CD4-positive, alpha-beta T cell treated with Interleukin-15 for 1 hour (primary cell): ENCODE measurements around the gene EEF1AKMT4.

Source experiments
- DNase-seq: peaks from one replicate; pipeline ENCODE4 v3.0.0-alpha.2; 2020

The EEF1AKMT4 gene

GRCh38 chr3:184249412-184250166, at the start of gene EEF1AKMT4:
EEF1AKMT4 (plus strand) TSS chr3:184249672; CDS start chr3:184249695, 23 bp downstream.
- peak; percentile 98 for DNase-seq

- DNase-seq: no peak
Measured at GRCh38 chr3:184200825-184201224, 48.6 kb upstream of the EEF1AKMT4 start.

GRCh38 chr3:184203526-184203925, 45.9 kb upstream of the EEF1AKMT4 start:
- no peak for DNase-seq

GRCh38 chr3:184209146-184209923, 40.1 kb upstream of the EEF1AKMT4 start:
- DNase-seq: no peak

- no peak for DNase-seq
Measured at GRCh38 chr3:184211297-184211696, 38.2 kb upstream of the EEF1AKMT4 start.

GRCh38 chr3:184211718-184212117, 37.8 kb upstream of the EEF1AKMT4 start:
- no peak for DNase-seq

- no peak for DNase-seq
Measured at GRCh38 chr3:184218814-184219213, 30.7 kb upstream of the EEF1AKMT4 start.

GRCh38 chr3:184222521-184222920, 27.0 kb upstream of the EEF1AKMT4 start:
- DNase-seq: no peak

- no peak for DNase-seq
Measured at GRCh38 chr3:184223946-184224345, 25.5 kb upstream of the EEF1AKMT4 start.

- peak; percentile 47 for DNase-seq
Measured at GRCh38 chr3:184227481-184227935, 22.0 kb upstream of the EEF1AKMT4 start.

- no peak for DNase-seq
Measured at GRCh38 chr3:184228376-184229137, 20.9 kb upstream of the EEF1AKMT4 start.

- peak; percentile 81 for DNase-seq
Measured at GRCh38 chr3:184229394-184230080, 19.9 kb upstream of the EEF1AKMT4 start, which contains the start of gene VWA5B2. VWA5B2 (plus strand) TSS chr3:184229585; CDS start chr3:184230529, 944 bp downstream.

GRCh38 chr3:184230081-184230602, 19.3 kb upstream of the EEF1AKMT4 start:
- no peak for DNase-seq

- DNase-seq: no peak
Measured at GRCh38 chr3:184230603-184231528, 18.6 kb upstream of the EEF1AKMT4 start.

GRCh38 chr3:184231671-184232070, 17.8 kb upstream of the EEF1AKMT4 start:
- DNase-seq: no peak

GRCh38 chr3:184233127-184233843, 16.2 kb upstream of the EEF1AKMT4 start:
- DNase-seq: no peak

- no peak for DNase-seq
Measured at GRCh38 chr3:184234224-184234623, 15.2 kb upstream of the EEF1AKMT4 start.

- no peak for DNase-seq
Measured at GRCh38 chr3:184234671-184235380, 14.6 kb upstream of the EEF1AKMT4 start.

GRCh38 chr3:184235381-184236032, 14.0 kb upstream of the EEF1AKMT4 start:
- DNase-seq: no peak
